A673 (cell line): ENCODE results near the gene CELSR3.

Experiments used
- EZH2 ChIP-seq: fragments of 200-600 bp; sonication (generic); IDR thresholded peaks from 2 replicates; pipeline ENCODE4 v1.6.1; 2017; ENCODE audit warnings: borderline replicate concordance, low read depth, mild to moderate bottlenecking, mixed read lengths, antibody characterized with exemption, low read length; ENCODE audit not compliant: poor library complexity, severe bottlenecking
- TF ChIP-seq, protein P1 (sequence below): fragments of 300-800, 200-600 bp; sonication (generic); conservative IDR thresholded peaks from 2 replicates; pipeline ENCODE4 v1.5.1; 2017; ENCODE audit warnings: low read depth, mild to moderate bottlenecking, antibody characterized with exemption, low read length, moderate library complexity, mixed read lengths

DNA sequence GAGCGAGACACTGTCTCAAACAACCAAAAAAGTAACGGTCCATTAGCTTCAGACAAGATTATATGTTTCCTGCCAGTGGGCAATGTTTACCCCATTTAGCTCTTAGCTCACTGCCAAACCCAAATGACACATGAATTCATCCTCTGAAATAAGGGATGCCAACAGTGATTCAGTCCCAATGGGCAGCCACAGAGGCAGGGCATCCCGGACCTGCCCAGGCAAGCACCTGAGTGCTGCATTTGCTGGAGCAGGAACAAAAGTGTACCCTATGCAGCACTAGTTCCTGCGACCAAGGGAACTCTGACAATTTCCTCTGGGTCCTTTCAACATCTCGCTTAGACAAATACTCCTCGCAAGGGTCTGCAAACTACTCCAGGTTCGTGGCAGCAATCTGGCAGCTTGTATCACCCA lies 46.4 kb upstream of the CELSR3 start:
- TF ChIP-seq, protein P1, sequence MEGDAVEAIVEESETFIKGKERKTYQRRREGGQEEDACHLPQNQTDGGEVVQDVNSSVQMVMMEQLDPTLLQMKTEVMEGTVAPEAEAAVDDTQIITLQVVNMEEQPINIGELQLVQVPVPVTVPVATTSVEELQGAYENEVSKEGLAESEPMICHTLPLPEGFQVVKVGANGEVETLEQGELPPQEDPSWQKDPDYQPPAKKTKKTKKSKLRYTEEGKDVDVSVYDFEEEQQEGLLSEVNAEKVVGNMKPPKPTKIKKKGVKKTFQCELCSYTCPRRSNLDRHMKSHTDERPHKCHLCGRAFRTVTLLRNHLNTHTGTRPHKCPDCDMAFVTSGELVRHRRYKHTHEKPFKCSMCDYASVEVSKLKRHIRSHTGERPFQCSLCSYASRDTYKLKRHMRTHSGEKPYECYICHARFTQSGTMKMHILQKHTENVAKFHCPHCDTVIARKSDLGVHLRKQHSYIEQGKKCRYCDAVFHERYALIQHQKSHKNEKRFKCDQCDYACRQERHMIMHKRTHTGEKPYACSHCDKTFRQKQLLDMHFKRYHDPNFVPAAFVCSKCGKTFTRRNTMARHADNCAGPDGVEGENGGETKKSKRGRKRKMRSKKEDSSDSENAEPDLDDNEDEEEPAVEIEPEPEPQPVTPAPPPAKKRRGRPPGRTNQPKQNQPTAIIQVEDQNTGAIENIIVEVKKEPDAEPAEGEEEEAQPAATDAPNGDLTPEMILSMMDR = no peak
- no peak for TF ChIP-seq EZH2
